Subcutaneous abdominal adipose tissue (tissue), 5 donors: Measurements from ENCODE around the gene NOP53.
"Not testable (repeated sequence)": the region's sequence is repeated elsewhere in the genome, so short reads cannot be mapped to it uniquely, and the experiment has no call there.

Experiments used
- H3K27ac ChIP-seq: one replicate; pipeline ENCODE4 v1.7.0; 2013; ENCODE audit warnings: low read depth, mild to moderate bottlenecking, inconsistent platforms, low read length, moderate library complexity
- H3K27me3 ChIP-seq, 5 donors: one replicate each; pipeline ENCODE4 v1.7.0; 2013; ENCODE audit warnings: low read length in 5 of 5, inconsistent platforms in 1 of 5; ENCODE audit not compliant: control insufficient read depth in 5 of 5, insufficient read depth in 4 of 5
- H3K36me3 ChIP-seq, 5 donors: one replicate each; pipeline ENCODE4 v1.7.0; 2013; ENCODE audit warnings: low read length in 5 of 5; ENCODE audit not compliant: control insufficient read depth in 5 of 5, insufficient read depth in 5 of 5
- H3K4me1 ChIP-seq, 5 donors: one replicate each; pipeline ENCODE4 v1.7.0; 2013; ENCODE audit warnings: low read length in 5 of 5, mild to moderate bottlenecking in 3 of 5, moderate library complexity in 1 of 5; ENCODE audit not compliant: control insufficient read depth in 5 of 5, insufficient read depth in 5 of 5
- H3K4me3 ChIP-seq, 5 donors: one replicate each; pipeline ENCODE4 v1.7.0; 2013; ENCODE audit warnings: low read length in 5 of 5, low read depth in 1 of 5
- H3K9ac ChIP-seq, 5 donors: one replicate each; pipeline ENCODE4 v1.7.0; 2013; ENCODE audit warnings: low read length in 5 of 5, mild to moderate bottlenecking in 4 of 5, moderate library complexity in 3 of 5
- H3K9me3 ChIP-seq, 5 donors: one replicate each; pipeline ENCODE4 v1.7.0; 2013; ENCODE audit warnings: low read length in 5 of 5; ENCODE audit not compliant: control insufficient read depth in 5 of 5
- donor health status: healthy.
- donor health status: healthy.
- donor health status: healthy.
- donor health status: healthy.
- donor health status: healthy.

Gene NOP53

GRCh38 chr19:47786566-47786965 is 41.2 kb downstream of the NOP53 start:
- Histone ChIP-seq H3K27me3 (no peaks in the 10 kb centered on the region), H3K4me1 (peaks cover 7 to 11% (median 8%) of the 10 kb centered on the region in 5 donors), H3K9ac (no peak overlapping the region), H3K27ac (no peak overlapping the region), H3K36me3 (peaks cover 0 to 46% (median 30%) of the 10 kb centered on the region in 5 donors), H3K9me3 (no peaks in the 10 kb centered on the region), H3K4me3 (no peak overlapping the region)

GRCh38 chr19:47787307-47787706 is 42.0 kb downstream of the NOP53 start:
- not testable (repeated sequence) for H3K4me1 ChIP-seq, H3K27me3 ChIP-seq, H3K9ac ChIP-seq, H3K9me3 ChIP-seq, H3K4me3 ChIP-seq, H3K27ac ChIP-seq
- H3K36me3 ChIP-seq, result peaks cover 0 to 44% (median 26%) of the 10 kb centered on the region in 5 donors

GRCh38 chr19:47789811-47790210 is 44.5 kb downstream of the NOP53 start:
- H3K27me3 ChIP-seq, result not testable (repeated sequence)
- peaks cover 0 to 23% (median 9%) of the 10 kb centered on the region in 5 donors for H3K36me3 ChIP-seq

GRCh38 chr19:47790398-47790814 is 45.1 kb downstream of the NOP53 start:
- Histone ChIP-seq H3K27ac (no peak overlapping the region), H3K4me3 (no peak overlapping the region), H3K9me3 (peaks cover 0 to 5% (median 3%) of the 10 kb centered on the region in 5 donors), H3K9ac (no peak overlapping the region), H3K27me3 (no peaks in the 10 kb centered on the region), H3K36me3 (peaks cover 0 to 17% (median 6%) of the 10 kb centered on the region in 5 donors), H3K4me1 (peaks cover 0 to 3% (median 0%) of the 10 kb centered on the region in 5 donors)

More at GRCh38 chr19:47789811-47790210, 44.5 kb downstream of the NOP53 start:
- not testable (repeated sequence) for H3K9me3 ChIP-seq, H3K27ac ChIP-seq, H3K4me1 ChIP-seq, H3K9ac ChIP-seq, H3K4me3 ChIP-seq

- no peak overlapping the region for H3K27ac ChIP-seq
- H3K9me3 ChIP-seq, result peaks cover 0 to 5% (median 3%) of the 10 kb centered on the region in 5 donors
- H3K4me3 ChIP-seq, result no peak overlapping the region
- H3K9ac ChIP-seq, result no peak overlapping the region
- peaks cover 0 to under 1% (median 0%) of the 10 kb centered on the region in 5 donors for H3K27me3 ChIP-seq
- H3K4me1 ChIP-seq, result peaks cover 0 to 3% (median 0%) of the 10 kb centered on the region in 5 donors
- H3K36me3 ChIP-seq, result no peaks in the 10 kb centered on the region
These were observed 47.3 kb downstream of the NOP53 start for GRCh38 chr19:47792616-47793015.

- Histone ChIP-seq H3K27me3 (peaks cover 0 to 10% (median 8%) of the 10 kb centered on the region in 5 donors), H3K27ac (no peak overlapping the region), H3K9ac (no peak overlapping the region), H3K4me1 (peaks cover 0 to 3% (median 0%) of the 10 kb centered on the region in 5 donors), H3K9me3 (peaks cover 0 to 5% (median 3%) of the 10 kb centered on the region in 5 donors), H3K4me3 (no peak overlapping the region), H3K36me3 (no peaks in the 10 kb centered on the region)
These were observed 49.2 kb downstream of the NOP53 start for GRCh38 chr19:47794526-47794925.

GRCh38 chr19:47796785-47797184 is 51.4 kb downstream of the NOP53 start:
- peaks cover 0 to 10% (median 8%) of the 10 kb centered on the region in 5 donors for H3K27me3 ChIP-seq
- no peaks in the 10 kb centered on the region for H3K4me1 ChIP-seq
- no peaks in the 10 kb centered on the region for H3K36me3 ChIP-seq
- H3K27ac ChIP-seq, result no peak overlapping the region
- no peak overlapping the region for H3K9ac ChIP-seq
- H3K4me3 ChIP-seq, result no peak overlapping the region
- peaks cover 0 to 12% (median 4%) of the 10 kb centered on the region in 5 donors for H3K9me3 ChIP-seq

GRCh38 chr19:47797996-47798903 is 52.9 kb downstream of the NOP53 start:
- H3K4me1 ChIP-seq, result no peaks in the 10 kb centered on the region
- H3K4me3 ChIP-seq, result no peak overlapping the region
- H3K36me3 ChIP-seq, result no peaks in the 10 kb centered on the region
- peaks cover 0 to 8% (median 0%) of the 10 kb centered on the region in 5 donors for H3K9me3 ChIP-seq
- no peak overlapping the region for H3K27ac ChIP-seq
- peaks cover 0 to 10% (median 8%) of the 10 kb centered on the region in 5 donors for H3K27me3 ChIP-seq
- H3K9ac ChIP-seq, result no peak overlapping the region

GRCh38 chr19:47798904-47799266 is 53.5 kb downstream of the NOP53 start:
- Histone ChIP-seq H3K9ac (no peak overlapping the region), H3K4me3 (no peak overlapping the region), H3K27me3 (peaks cover 0 to 10% (median 8%) of the 10 kb centered on the region in 5 donors), H3K36me3 (no peaks in the 10 kb centered on the region), H3K4me1 (no peaks in the 10 kb centered on the region), H3K27ac (no peak overlapping the region), H3K9me3 (peaks cover 0 to 8% (median 0%) of the 10 kb centered on the region in 5 donors)

- Histone ChIP-seq H3K36me3 (no peaks in the 10 kb centered on the region), H3K9me3 (peaks cover 0 to 8% (median 0%) of the 10 kb centered on the region in 5 donors), H3K9ac (no peak overlapping the region), H3K27ac (no peak overlapping the region), H3K27me3 (peaks cover 0 to 10% (median 8%) of the 10 kb centered on the region in 5 donors), H3K4me3 (no peak overlapping the region), H3K4me1 (no peaks in the 10 kb centered on the region)
These were observed 55.9 kb downstream of the NOP53 start for GRCh38 chr19:47801270-47801669.
